NCI-H226 (cell line): Measurements from ENCODE around the gene CHPF.

ENCODE experiments used
- DNase-seq: peaks from one replicate; pipeline ENCODE4 v3.0.0-alpha.2; 2015

Gene CHPF

DNA sequence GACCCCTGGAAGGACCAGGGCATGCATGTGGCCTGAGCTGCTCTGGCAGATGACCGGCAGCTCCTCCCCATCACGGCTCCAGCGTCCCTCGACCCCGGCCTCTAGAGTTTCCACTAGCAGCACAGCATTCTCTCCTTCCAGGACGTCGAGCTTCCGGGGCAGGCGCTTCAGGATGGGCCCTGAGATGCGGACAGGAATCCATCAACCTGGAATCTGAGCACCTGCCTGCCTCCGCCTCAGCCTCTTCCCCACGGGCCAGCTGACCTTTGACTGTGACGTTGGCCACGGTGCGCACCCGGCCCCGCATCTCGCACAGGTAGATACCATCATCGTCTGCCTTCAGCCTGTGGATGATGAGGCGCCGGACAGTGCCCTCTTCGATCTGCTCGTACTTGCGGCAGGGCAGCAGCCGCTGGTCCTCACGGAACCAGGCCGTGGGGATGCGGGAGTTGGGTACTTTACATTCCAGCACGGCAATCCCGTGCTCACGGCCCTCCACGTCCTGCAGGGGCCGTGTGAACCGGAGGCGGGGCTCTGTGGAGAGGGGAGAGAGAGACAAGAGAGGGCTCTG lies 24.3 kb upstream of the CHPF start:
- DNase-seq, result no peak

DNA sequence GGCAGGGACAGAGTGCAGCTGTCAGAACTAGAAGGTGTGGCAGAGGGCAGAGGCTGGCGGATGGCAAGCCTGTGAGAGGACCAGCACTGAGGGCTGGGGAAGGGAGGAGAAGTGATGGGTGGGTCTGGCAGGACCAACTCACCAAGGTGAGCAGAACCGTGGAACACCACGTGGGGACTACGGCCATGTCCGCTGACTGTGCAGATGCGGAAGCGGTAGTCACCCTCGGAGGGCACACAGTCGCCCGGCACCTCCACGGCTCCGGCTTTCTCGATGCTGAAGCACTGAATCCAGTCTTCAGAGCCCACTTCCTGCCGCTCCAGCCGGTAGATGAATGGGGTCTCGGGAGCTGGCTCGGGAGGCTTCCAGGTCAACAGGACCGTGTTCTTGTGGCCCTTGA lies 23.5 kb upstream of the CHPF start:
- DNase-seq, result no peak

DNA sequence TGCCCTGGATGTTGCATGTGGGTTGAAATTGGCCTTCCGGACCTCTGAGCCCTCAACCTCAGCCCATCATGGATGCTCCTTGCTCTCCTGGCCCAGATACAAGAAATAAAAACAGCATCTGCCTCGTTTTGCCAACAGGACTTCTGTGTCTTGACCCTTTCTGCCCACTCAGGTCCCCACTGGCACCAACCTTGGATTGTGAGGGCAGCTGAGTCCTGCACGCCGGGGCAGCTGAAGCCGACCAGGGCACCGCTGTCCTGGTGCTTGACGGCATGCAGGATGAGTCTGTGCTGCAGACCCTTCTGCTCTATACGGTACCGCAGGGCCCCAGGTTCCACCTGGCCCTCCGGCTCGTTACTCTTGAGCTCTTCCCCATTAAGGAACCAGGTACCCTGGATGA lies 23.0 kb upstream of the CHPF start:
- DNase-seq, result no peak

DNA sequence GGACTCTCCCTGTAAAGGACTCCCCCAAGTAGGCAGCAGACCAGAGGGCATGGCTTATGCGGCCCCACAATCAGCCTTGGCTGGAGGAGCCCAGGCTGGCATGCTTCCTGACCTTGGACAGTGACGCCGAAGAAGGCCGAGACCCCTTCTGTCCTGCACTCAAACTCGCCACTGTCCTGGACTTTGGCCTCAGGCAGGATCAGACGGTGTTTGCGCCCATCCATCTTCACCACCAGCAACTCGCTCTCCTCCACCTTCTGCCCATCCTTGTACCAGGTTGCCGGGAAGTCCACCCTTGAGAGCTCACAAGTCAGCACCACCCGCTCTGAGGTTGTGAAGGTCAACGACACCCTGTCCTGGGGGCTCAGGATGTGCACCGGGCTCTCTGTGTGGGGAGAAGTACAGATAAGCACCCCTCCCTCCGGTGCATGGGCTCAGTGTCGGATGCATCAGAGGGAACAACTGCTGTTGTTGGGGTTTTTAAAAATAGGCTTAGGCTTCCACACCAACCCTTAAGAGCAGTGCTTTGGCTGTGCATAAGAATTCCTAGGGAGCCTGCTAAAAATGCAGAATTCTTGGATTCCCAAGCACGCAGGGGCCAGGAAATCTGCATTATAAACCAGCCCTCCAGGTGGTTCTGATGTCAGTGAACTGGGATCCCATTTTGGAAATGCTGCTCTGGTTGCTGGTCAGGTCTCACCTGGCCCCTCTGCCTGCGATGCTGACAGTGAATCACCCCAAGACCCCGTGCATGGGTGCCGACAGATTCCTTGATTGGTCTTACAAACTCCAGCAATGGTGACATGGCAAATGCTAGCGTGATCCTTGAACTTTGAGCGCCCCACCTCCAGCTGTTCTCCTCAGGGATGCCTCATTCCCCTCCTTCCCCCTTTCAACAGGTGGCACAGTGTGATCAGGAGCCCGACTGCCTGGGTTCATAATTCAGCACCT lies 21.8 kb upstream of the CHPF start:
- no peak for DNase-seq

- no peak for DNase-seq
Observed at GRCh38 chr2:219563271-219563928, 19.8 kb upstream of the CHPF start.

DNA sequence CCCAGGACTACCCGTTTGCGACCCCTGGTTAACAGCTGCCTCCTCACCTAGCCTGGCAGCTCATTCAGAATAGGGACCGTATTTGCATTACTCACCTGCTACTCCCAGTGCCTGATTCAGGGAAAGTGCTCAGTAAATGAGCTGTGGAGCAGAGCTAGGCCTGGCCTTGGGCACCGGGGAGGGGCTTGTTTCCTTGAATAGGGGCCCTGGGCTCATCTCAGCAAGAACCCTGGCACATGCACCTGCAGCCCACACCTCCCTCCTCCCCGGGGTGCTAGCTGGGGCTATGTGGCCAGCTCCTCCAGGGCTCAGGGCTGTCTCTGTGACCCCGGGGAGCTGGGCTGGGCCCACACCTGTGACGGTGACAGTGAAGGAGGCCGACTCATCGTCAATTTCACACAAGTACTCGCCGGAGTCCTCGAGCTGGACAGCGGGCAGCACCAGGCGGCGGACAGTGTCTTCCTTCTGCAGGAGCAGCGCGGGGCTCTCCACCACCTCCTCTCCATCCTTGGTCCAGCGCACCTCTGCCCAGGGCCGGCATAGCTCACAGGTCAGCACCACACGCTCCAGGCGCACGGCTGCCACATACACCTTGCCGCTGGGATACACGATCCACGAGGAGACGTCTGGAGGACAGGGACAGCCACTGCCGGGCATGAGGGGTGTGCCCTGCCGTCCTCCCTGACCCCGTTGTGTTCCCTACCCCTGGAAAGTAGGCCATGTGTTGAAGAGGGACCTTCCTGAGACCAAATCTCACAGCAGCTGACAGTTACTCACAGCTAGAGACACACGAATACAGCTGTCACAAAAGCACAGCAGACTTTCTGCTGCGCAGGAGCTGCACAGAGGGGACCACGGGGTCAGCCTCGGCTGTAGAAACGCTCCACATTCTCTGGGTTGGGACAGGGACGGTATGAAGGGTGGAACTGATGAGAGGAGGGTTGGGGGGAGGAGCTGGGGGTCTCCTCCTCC lies 18.7 kb upstream of the CHPF start:
- no peak for DNase-seq

DNA sequence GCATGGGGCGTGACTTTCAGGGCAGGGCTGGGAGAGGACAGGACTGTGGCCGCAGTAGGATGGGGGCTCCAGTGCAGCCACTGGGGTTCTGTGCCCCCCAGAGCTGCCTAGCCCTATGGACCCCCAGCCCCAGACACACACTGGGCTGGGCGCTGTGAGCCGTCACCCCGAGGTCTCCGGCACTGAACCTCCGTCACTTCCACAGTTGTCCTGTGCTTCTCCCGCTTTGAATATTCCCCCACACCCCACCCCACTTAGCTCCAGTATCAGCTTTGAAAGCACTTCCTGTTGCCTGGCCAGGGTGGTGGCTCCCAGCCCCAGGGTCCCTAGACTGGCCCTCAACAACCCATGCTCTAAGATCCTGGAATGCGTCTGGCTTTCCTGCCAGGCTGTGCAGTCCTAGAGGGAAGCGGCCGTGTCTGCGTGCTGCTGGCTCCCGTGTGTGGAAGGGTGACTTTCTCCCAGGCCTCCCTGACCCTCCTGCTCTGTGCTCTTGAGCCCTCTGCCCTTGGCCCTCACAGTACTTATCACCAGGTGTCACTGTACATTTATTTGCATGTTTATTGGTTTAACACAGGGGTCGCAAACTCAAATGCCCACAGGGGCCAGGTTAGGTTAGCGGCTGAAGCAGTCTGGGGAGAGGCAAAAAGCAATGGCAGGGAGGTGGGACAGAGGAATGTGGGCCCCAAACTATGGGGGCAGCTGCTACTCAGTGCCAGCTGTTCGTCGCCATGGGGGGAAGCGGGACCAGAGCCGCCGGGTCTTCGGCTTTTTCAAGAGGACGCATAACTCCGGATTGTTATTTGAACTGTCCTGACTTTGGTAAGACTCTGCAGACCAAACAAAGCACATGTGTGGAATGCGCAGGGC lies 17.8 kb upstream of the CHPF start:
- DNase-seq, result no peak

DNA sequence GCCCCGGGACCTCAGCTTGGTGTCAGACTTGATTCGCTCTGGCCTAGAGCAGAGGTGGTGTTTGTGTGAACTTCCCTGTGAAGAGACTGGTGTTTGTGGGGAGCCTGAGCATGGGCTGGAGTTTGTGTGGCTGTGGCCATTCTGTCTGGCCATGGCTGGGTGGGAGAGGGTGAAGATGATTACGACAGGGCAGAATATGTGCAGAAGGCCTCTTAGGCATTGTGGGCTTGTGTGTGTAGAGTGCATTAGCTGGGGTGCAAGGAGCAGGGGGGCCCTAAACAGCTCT lies 17.2 kb upstream of the CHPF start:
- no peak for DNase-seq

- DNase-seq, result no peak
Observed at GRCh38 chr2:219560037-219560892, 16.7 kb upstream of the CHPF start.

DNA sequence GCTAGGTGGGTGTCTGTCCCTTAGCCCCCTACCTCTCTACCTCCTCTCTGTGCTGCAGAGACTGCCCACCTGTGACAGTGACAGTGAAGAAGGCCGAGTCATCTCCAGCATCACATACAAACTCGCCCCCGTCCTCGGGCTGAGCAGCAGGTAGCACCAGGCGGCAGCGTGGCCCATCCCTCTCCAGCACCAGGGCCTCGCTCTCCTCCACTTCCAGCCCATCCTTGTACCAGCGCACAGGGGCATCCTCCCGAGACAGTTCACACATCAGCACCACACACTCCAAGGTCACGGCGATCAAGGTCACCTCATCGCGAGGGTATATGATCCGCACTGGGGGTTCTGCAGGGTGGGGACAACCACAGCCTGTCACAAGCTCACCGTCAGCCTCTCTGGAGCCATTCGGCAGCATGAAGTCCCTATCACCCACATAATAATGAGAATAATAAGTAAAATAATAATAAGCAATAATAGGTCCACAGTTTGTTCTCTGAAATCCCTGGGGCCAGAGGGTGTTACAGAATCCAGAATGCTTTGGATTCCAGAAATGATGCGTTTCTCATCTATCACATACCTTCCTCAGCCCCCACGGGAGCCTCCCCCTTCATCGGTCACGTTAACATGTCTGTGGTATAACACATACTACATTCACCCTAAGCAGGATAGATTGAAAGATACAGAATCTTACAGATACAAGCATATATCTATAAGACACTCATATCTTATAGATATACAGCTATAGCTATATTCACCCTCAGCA lies 15.7 kb upstream of the CHPF start:
- peak; percentile 16 for DNase-seq

DNA sequence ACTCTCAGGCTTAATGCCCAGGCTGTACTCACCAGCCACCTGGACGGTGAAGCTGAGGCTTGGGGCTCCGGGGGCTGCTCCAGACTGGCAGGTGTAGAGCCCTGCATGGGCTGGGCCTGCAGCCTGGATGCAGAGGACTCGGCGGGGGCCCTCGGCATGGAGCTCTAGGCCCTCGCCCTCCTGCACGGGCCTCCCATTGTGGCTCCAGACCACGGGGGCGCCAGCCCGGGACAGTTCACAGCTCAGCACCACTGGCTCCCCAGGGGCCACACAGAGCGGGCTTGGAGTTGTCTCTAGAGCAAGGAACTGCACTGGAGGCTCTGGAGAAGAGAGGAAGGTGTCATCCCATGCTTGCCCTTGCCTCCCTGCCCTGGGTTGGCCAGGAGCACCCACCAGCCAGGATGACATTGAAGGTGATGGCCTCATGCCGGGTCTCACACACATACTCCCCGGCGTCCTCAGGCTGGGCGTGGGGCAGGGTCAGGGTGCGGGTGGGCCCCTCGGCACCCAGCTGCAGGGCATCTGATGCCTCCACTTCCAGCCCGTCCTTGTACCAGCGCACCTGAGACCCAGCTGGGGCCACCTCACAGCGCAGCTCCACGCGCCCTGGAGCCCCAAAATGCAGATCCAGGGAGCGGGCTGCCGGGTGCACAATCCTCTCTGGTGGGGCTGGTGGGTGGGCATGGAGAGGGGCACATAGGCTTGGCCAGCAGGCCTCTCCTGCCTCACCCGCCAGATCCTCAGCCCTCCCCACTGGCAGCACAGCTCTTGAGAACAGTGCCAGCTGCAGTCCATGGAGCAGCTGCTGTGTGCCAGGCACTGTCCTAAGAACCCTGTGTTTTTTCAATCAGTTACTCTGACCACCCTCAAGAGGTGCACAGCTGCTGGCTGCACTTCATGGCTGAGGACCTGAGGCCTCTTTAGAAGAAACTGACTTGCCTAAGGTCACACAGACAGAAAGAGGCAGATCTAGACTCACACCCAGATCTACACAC lies 14.5 kb upstream of the CHPF start:
- no peak for DNase-seq

DNA sequence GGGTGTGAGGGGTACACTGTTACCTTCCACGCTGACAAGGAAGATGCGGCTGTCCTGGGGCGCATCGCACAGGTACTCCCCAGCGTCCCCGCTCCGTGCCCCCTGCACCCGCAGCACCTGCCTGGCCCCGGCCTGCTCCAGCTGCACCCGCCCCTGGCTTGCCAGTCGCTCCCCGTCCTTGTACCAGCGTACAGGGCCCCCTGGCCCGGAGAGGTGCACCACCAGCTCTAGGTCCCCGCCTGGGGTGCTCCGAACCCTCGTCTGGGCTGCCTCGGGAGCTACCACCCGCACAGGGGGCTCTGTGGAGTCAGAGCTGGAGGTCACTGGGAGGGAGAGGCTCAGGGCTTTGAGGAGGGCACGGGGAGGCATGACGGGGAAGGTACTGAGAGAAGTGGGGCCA lies 13.7 kb upstream of the CHPF start:
- DNase-seq, result no peak

DNA sequence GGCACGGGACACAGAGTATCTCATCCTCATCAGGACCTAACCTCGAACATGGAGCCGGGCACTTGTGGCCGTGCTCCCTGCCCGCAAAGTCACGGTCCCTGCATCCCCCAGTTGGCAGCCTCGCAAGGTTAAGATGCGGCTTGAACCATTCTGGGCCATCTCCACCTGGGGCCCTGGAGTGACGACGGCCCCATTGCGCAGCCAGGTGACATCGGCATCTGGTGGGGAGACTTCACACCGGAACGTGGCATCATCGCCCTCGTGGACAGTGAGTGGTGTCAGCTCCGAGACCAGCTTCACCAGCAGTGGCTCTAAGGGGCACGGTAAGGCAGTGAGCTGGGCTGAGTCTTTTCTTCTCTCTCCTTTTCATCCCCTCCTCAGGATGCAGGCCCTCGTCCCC lies 12.8 kb upstream of the CHPF start:
- DNase-seq, result no peak

- DNase-seq, result no peak
Observed at GRCh38 chr2:219555956-219556355, 12.3 kb upstream of the CHPF start.

- DNase-seq, result no peak
Observed at GRCh38 chr2:219554350-219554749, 10.7 kb upstream of the CHPF start.

GRCh38 chr2:219553463-219553963 lies 9.9 kb upstream of the CHPF start:
- DNase-seq, result no peak

DNA sequence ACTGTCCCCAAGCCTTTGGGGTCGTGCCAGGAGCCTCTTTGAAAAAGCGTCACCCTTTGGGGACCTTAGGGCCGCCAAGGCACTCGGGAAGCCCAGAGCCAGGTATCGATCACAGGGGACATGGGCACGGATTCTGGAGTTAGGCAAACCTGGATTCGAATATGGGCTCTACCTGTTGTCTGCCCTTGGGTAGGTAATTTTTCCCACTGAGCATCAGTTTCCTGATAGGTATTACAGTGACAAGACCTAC lies 9.5 kb upstream of the CHPF start:
- no peak for DNase-seq

GRCh38 chr2:219552382-219553167 lies 9.0 kb upstream of the CHPF start:
- DNase-seq, result peak; percentile 65
